ENCODE data around the gene SLIT1.

SLIT1 gene

DNA sequence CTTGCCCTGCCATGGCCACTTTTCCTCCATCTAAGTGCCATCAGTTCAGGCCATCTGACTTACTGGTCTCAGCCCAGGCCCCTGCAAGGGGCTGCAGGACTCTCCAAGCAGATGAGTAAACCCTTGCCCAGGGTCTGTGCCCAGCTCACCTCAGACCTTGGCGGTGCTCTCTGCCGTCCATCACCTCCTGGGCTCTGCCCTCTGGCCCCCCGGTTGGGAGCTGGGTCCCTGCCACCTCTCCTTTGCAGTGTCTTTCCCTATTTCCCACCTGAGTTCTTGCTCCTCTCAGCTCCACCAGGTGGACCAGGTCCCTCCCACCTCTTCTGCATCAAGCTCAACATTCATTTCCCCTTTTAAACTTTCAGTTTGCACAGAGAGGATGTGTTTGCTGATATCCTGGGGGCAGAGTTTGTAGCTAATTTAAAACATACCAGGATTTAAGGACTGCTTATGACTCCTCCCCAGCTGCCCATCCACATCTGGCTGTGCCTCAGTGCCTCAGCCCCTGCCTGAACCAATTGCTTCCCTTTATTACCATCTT, 135.5 kb downstream of the SLIT1 start:
- Mint-ChIP-seq H3K27me3 (peaks cover 4% of the 10 kb centered on the region), H3K4me1 (peaks cover 8% of the 10 kb centered on the region), H3K27ac (no peak overlapping the region), H3K4me3 (no peak overlapping the region), H3K9me3 (no peaks in the 10 kb centered on the region), H3K36me3 (peaks cover 4% of the 10 kb centered on the region)
- peak; percentile 68 for ATAC-seq (ENCODE audit: low read depth)
- DNase-seq (ENCODE audit: low spot score in 2 of 2) = no peak

- DNase-seq (ENCODE audit: low spot score in 2 of 2) (no peak), ATAC-seq (ENCODE audit: low read depth) (no peak)
- Mint-ChIP-seq H3K9me3 (peaks cover under 1% of the 10 kb centered on the region), H3K27me3 (peaks cover 4% of the 10 kb centered on the region), H3K4me3 (no peak overlapping the region), H3K36me3 (peaks cover 4% of the 10 kb centered on the region), H3K4me1 (peaks cover 8% of the 10 kb centered on the region), H3K27ac (no peak overlapping the region)
Observed at GRCh38 chr10:97049670-97050069, 136.1 kb downstream of the SLIT1 start.

GRCh38 chr10:97048649-97049427, 136.9 kb downstream of the SLIT1 start:
- Mint-ChIP-seq H3K4me1 (peaks cover 8% of the 10 kb centered on the region), H3K36me3 (peaks cover 4% of the 10 kb centered on the region), H3K27ac (no peak overlapping the region), H3K4me3 (no peak overlapping the region), H3K9me3 (peaks cover 2% of the 10 kb centered on the region), H3K27me3 (peaks cover 2% of the 10 kb centered on the region)
- DNase-seq (ENCODE audit: low spot score in 2 of 2) = no peak
- no peak for ATAC-seq (ENCODE audit: low read depth)

GRCh38 chr10:97047788-97048187, 138.0 kb downstream of the SLIT1 start:
- Mint-ChIP-seq H3K27ac (no peak overlapping the region), H3K27me3 (peaks cover 2% of the 10 kb centered on the region), H3K9me3 (peaks cover 2% of the 10 kb centered on the region), H3K36me3 (peaks cover 4% of the 10 kb centered on the region), H3K4me1 (peaks cover 8% of the 10 kb centered on the region), H3K4me3 (no peak overlapping the region)
- DNase-seq (ENCODE audit: low spot score in 2 of 2) (no peak), ATAC-seq (ENCODE audit: low read depth) (no peak)

DNA sequence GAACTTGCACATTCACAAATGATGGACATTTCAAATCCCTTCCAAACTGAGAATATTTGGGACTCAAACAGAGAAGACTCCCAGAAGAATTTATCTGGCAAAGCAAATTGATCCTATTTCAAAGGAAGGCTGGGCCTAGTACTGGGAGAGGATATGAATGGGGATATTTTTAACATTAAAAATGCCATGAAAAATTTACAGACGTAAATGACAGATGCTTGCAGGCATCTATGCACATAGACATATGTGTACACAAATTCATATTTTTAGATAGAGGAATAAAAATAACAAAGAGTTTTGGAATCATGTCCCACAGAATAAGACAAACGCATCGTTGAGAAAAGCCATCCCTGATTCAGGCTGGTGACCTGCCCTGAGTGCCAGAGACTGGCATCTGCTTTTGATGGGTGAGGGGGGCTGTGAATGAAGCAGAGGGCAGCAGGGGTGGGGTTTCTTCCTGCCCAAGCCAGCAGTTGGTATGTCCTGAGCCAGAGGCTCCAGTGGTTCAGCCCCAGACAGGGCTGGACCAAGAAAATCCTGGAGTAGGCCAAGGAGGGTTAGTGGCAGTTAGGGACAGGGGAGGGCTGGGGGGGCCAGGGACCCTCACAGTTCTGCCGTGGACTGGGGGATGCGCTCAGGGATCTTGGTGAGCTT, 138.5 kb downstream of the SLIT1 start:
- peaks cover 2% of the 10 kb centered on the region for H3K27me3 Mint-ChIP-seq
- no peak for DNase-seq (ENCODE audit: low spot score in 2 of 2)
- H3K9me3 Mint-ChIP-seq = peaks cover 2% of the 10 kb centered on the region
- H3K36me3 Mint-ChIP-seq = peaks cover 4% of the 10 kb centered on the region
- peaks cover 8% of the 10 kb centered on the region for H3K4me1 Mint-ChIP-seq
- H3K4me3 Mint-ChIP-seq = no peak overlapping the region
- ATAC-seq (ENCODE audit: low read depth) = no peak
- no peak overlapping the region for H3K27ac Mint-ChIP-seq

DNA sequence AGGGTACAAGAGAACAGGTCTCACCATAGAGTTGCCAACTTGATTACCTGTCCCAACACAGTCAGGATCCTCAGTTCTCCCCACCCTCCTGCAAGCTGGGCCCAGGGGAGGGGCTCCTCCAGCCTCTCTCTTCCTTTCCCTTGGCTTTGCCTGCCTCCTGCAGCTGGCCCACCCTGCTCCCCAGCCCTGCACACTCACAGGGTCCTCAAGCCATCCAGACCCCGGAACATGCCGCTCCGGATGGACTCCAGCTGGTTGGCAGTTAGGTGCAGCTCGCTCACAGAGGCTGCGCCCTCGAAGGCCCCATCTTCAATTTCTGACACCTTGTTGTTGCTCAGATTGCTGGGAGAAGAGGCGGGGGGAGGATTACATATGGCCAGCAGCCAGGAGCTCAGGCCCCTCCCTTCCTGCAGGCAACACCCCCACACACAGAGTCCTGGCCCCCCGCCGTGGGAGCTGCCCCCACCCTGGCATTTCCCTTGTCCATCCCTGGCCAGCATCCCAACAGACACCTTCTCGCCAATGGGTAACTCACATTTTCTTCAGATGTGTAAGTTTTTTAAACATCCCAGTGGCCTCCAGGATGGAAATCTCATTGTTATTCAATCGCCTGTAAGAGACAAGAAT, 139.2 kb downstream of the SLIT1 start:
- Mint-ChIP-seq H3K9me3 (peaks cover 2% of the 10 kb centered on the region), H3K36me3 (peaks cover 4% of the 10 kb centered on the region), H3K27ac (no peak overlapping the region), H3K4me1 (peaks cover 8% of the 10 kb centered on the region), H3K27me3 (peaks cover 2% of the 10 kb centered on the region), H3K4me3 (no peak overlapping the region)
- ATAC-seq (ENCODE audit: low read depth) = no peak
- DNase-seq (ENCODE audit: low spot score in 2 of 2) = no peak

DNA sequence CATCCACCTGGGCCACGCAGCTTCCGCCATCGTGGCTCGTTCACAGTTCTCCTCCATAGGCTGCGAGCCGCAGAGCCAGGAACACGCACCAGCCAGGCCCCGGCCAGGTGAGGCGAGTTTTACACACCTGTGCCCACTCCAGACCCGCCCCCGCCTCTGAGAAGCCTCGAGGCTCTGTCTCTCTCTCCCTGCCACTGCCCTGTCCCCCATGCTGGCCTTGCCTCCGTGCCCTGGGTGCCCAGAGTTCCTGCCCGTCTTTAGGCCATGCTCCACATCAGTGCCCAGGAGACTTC, 142.2 kb downstream of the SLIT1 start:
- no peaks in the 10 kb centered on the region for H3K36me3 Mint-ChIP-seq
- DNase-seq (ENCODE audit: low spot score in 2 of 2) = no peak

DNA sequence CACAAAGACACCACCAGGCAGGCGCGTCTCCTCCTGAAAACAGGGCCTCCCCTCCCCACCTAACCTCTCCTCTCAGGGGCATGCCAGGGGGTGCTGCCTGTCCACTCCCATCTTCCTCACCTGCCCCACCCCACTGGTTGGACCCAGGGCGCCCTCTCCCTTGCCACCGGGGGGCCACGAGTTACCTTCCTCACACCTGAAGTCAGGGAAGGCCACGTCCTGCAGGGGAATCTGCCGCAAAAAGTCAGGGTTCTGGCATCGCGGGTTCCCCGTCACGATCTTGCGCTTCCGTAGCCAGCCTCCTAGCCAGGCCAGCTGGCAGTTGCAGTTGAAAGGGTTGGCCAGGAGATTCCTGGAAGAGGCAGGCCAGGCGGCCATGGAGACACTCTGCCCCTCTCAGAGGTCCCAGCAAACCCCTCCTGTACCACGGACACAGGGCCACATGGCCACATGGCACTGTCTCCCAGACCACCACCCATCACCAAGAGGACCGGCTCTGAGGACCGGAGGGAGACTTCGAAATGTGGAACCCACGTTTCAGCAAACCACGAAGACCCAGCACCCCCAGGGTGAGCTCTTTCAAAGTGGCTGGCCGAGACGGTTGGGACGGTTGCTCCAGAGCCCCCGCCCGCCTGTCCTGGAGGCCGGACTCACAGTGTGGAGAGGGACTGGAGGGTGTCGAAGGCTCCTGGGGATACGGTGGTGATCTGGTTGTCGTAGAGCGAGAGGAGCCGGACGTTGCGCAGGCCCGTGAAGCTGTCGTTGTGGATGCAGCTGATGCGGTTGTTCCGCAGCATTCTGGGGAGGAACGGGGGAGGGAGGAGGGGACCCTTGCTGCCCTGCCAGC, 142.8 kb downstream of the SLIT1 start:
- no peaks in the 10 kb centered on the region for H3K27me3 Mint-ChIP-seq
- H3K27ac Mint-ChIP-seq = no peak overlapping the region
- peaks cover 2% of the 10 kb centered on the region for H3K9me3 Mint-ChIP-seq
- no peak overlapping the region for H3K4me3 Mint-ChIP-seq
- ATAC-seq (ENCODE audit: low read depth) (no peak), DNase-seq (ENCODE audit: low spot score in 2 of 2) (no peak)
- H3K4me1 Mint-ChIP-seq = peaks cover 5% of the 10 kb centered on the region
- no peaks in the 10 kb centered on the region for H3K36me3 Mint-ChIP-seq

More for the DNA sequence above, 142.2 kb downstream of the SLIT1 start:
- H3K27me3 Mint-ChIP-seq = peaks cover under 1% of the 10 kb centered on the region
- H3K9me3 Mint-ChIP-seq = peaks cover 2% of the 10 kb centered on the region
- H3K4me3 Mint-ChIP-seq = no peak overlapping the region
- ATAC-seq (ENCODE audit: low read depth) = no peak
- no peak overlapping the region for H3K27ac Mint-ChIP-seq
- no peaks in the 10 kb centered on the region for H3K4me1 Mint-ChIP-seq

- H3K36me3 Mint-ChIP-seq = no peaks in the 10 kb centered on the region
- no peak overlapping the region for H3K4me3 Mint-ChIP-seq
- H3K4me1 Mint-ChIP-seq = peaks cover 11% of the 10 kb centered on the region
- ATAC-seq (ENCODE audit: low read depth) (no peak), DNase-seq (ENCODE audit: low spot score in 2 of 2) (no peak)
- H3K27ac Mint-ChIP-seq = no peak overlapping the region
- no peaks in the 10 kb centered on the region for H3K27me3 Mint-ChIP-seq
- peaks cover 2% of the 10 kb centered on the region for H3K9me3 Mint-ChIP-seq
Observed at GRCh38 chr10:97042081-97042480, 143.7 kb downstream of the SLIT1 start.

DNA sequence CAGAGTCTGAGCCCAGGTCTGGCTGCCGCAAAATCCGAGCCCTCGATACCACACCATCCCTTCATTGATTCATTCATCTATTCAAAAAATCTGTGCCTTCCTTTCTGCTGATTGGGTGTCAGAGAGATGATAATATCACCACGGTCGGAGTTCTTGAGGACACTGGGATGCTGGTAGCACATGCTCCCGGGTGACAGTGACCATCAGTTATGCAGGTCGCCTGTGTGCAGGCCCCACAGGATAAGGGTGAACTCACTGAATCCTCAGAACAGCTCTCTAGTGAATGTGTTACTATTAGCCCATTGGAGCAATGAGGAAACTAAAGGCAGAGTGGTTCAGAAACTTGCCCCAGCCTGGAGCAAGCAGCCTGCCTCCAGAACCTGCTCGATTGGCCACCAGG, 145.1 kb downstream of the SLIT1 start:
- Mint-ChIP-seq H3K27ac (no peak overlapping the region), H3K9me3 (peaks cover 2% of the 10 kb centered on the region), H3K4me3 (no peak overlapping the region), H3K36me3 (no peaks in the 10 kb centered on the region), H3K4me1 (peaks cover 11% of the 10 kb centered on the region), H3K27me3 (peaks cover 5% of the 10 kb centered on the region)
- no peak for DNase-seq (ENCODE audit: low spot score in 2 of 2)
- ATAC-seq (ENCODE audit: low read depth) = no peak

DNA sequence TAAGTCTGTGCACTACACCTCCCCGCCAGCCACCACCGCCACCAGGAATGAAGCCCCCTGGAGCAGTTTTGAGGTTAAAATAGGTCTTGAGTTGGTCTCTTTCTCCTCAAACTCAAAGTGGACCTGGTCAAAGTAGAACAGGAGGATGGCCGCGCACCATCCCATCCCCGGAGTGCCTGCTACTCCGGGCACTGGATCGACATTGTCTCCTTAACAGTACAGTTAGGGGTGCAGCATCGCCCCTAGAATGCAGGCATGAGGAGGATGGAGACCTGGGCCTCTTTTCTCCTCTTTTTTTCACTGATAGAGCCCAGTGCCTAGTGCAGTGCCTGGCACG, 145.5 kb downstream of the SLIT1 start:
- Mint-ChIP-seq H3K9me3 (peaks cover 2% of the 10 kb centered on the region), H3K27ac (no peak overlapping the region), H3K4me3 (no peak overlapping the region), H3K27me3 (peaks cover 8% of the 10 kb centered on the region), H3K4me1 (peaks cover 11% of the 10 kb centered on the region), H3K36me3 (no peaks in the 10 kb centered on the region)
- ATAC-seq (ENCODE audit: low read depth) (no peak), DNase-seq (ENCODE audit: low spot score in 2 of 2) (no peak)

DNA sequence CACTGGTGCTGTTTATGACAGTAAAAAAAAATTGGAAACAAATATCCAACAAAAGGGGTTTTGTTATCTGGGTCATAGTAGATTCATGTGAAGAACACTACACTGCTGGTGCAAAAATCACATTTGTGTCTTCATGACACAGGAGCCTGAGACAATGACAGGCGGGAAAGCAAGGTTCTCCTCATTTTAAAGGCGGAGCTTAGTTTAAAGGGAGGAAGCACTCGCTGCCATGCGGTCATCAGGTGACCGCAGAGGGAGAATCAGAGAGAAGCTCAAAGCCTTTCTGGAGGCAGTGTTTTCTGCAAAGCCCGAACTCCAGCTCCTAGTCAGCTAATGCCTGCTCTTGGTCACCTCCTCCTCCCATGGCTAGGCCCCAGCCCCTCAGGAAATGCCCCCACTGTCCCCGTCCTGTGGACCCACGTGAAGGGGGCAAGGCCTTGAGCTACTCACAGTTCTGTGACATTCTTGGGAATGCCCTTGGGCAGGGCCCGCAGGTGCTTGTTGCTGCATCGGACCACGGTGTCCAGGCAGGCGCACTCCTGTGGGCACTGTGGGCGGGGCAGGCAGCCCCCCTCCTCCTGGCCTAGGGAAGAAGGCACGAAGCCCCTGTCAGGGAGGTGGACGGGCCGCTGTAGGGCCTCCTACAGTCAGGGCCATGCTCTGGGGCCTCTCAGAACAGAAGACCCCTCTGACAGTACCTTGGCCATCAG, 146.1 kb downstream of the SLIT1 start:
- no peak overlapping the region for H3K4me3 Mint-ChIP-seq
- no peaks in the 10 kb centered on the region for H3K36me3 Mint-ChIP-seq
- peaks cover 11% of the 10 kb centered on the region for H3K27me3 Mint-ChIP-seq
- H3K9me3 Mint-ChIP-seq = peaks cover 2% of the 10 kb centered on the region
- no peak overlapping the region for H3K27ac Mint-ChIP-seq
- no peak for DNase-seq (ENCODE audit: low spot score in 2 of 2)
- no peak for ATAC-seq (ENCODE audit: low read depth)
- peaks cover 11% of the 10 kb centered on the region for H3K4me1 Mint-ChIP-seq

DNA sequence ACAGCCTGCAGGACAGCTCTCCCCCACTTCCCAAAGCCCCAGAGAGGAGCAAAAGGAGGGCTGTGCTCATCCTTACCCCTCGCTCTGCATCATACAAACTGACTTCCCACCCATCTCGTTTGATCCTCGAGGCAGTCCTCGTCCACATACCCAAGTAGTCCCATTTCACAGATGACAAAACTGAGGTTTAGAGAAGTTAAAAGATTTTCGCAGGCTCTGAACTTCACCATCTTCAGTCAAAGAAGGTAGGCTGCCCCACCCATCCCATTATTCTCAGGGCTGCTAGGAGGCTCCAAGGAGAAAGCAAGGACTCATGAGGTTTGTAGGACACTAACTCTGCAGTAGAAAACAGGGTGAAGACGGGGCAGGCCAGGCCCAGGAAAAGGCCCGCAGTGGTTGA, 147.1 kb downstream of the SLIT1 start:
- no peak for ATAC-seq (ENCODE audit: low read depth)
- Mint-ChIP-seq H3K27me3 (peaks cover 11% of the 10 kb centered on the region), H3K4me1 (peaks cover 11% of the 10 kb centered on the region), H3K27ac (no peak overlapping the region), H3K36me3 (no peaks in the 10 kb centered on the region), H3K4me3 (peak overlapping the region; percentile 67), H3K9me3 (no peaks in the 10 kb centered on the region)
- no peak for DNase-seq (ENCODE audit: low spot score in 2 of 2)
